Retina (tissue), 1 donor: ENCODE measurements around the gene UBAP2.
"Not testable (repeated sequence)": the region's sequence is repeated elsewhere in the genome, so short reads cannot be mapped to it uniquely, and the experiment has no call there.

Experiments used
- DNase-seq: peaks from one replicate; pipeline ENCODE4 v3.0.0-alpha.2; 2016

UBAP2 gene

DNA sequence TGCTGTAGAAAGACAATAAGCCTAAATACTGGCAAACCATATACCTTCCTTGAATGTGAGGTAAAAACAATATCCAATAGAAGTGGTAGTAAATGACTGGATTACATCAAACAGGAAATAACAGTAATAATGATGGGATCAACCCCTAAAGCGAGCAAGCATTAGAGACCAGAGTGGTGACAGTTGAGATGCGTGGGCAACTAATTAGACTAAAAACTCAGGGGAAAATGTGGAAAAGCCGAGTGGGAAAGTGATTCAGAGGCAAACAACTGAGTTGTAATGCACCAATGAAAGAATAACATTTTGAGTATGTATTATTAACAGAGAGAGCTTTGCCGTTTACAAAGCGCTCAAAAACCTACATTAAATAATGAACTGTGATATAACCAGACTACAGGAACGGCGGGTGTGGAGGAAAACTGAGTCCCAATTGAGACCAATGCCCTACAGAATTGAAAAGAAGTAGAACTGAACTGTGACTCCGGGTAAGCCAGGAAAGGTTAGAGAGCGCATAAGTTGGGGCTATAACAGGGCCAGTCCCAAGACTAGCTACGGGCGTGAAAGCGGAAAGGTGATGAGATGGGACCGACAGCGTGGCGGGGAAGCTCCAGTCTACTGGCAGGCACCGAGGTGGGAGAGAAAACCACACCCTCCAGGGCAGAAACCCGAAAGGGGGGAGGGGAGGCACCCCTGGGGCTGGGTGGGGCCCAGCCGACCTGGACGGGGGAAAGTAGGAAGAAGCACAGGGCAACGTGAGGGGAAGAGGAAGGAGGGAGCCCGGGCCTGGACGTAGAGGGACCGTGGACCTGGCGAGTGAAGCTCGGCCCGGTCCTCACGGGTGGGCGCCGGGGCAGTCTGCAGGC is 592 bp downstream of the UBAP2 start:
- no peak for DNase-seq

GRCh38 chr9:34046784-34047379 is 1.8 kb downstream of the UBAP2 start:
- no peak for DNase-seq

- no peak for DNase-seq
Measured at GRCh38 chr9:34045903-34046302, 2.8 kb downstream of the UBAP2 start.

DNA sequence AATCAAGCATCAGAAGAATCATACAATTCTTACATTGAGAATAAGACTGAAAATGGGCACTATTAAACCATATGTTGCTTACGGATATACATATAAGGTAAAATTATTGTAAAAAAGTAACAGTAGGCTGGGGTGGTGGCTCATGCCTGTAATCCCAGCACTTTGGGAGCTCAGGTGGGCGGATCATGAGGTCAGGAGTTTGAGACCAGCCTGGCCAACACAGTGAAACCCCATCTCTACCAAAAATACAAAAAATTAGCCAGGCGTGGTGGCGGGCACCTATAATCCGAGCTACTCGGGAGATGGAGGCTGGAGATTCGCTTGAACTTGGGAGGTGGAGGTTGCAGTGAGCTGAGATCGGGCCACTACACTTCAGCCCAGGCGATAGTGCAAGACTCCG is 6.6 kb downstream of the UBAP2 start:
- DNase-seq = not testable (repeated sequence)

DNA sequence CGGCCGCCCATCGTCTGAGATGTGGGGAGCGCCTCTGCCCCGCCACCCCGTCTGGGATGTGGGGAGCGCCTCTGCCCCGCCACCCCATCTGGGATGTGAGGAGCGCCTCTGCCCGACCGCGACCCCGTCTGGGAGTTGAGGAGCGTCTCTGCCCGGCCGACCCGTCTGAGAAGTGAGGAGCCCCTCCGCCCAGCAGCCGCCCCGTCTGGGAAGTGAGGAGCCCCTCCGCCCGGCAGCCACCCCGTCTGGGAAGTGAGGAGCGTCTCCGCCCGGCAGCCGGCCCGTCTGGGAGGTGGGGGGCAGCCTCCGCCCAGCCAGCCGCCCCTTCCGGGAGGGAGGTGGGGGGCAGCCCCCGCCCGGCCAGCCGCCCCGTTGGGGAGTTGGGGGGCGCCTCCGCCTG is 9.8 kb downstream of the UBAP2 start:
- not testable (repeated sequence) for DNase-seq

DNA sequence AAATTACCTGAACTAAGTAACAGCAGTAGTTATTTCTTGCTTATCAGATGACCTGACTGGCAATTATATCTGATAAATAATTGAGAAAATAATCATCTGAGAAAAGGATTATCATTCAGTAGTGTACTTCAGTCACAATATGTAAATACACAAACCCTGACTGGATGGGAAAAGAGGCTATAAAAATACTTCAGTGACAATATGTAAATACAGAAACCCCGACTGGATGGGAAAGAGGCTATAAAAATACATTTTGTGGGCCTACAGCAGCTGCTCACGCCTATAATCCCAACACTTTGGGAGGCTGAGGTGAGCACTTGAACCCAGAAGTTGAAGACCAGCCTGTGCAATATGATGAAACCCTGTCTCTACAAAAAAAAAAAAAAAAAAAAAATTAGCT is 11.1 kb downstream of the UBAP2 start:
- no peak for DNase-seq

DNA sequence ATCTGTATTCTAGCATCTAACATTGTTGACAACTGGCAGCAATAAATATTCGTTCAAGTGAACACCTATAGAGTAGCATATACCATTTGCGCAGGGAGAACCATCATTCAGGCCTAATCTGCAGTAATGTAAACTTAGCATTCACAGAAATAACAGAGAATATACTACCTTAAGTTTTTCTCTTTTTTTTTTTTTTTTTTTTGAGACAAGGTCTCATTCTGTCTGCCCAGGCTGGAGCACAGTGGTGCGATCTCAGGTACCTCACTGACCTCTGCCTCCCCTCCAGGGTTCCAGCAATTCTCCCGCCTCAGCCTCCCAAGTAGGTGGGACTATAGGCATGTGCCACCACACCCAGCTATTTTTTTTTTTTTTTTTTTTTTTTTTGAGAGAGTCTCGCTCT is 12.1 kb downstream of the UBAP2 start:
- DNase-seq = no peak

- DNase-seq = no peak
Measured at GRCh38 chr9:34035656-34036055, 13.0 kb downstream of the UBAP2 start.

- DNase-seq = no peak
Measured at GRCh38 chr9:34034698-34035065, 14.0 kb downstream of the UBAP2 start.

DNA sequence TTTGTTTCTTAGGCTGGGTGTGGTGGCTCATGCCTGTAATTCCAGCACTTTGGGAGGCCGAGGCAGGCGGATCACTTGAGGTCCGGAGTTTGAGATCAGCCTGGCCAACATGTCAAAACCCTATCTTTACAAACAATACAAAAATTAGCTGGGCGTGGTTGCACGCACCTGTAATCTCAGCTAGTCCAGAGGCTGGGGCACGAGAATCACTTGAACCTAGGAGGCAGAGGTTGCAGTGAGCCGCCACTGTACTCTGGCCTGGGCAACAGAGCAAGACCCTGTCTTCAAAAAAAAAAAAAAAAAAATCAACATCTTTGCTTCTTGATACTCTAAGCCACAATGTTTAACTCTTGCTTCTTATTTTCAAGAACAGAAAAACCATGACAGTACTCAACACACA is 16.1 kb downstream of the UBAP2 start:
- DNase-seq = no peak

- no peak for DNase-seq
Measured at GRCh38 chr9:34027845-34028574, 20.7 kb downstream of the UBAP2 start.

- DNase-seq = no peak
Measured at GRCh38 chr9:34025811-34026210, 22.9 kb downstream of the UBAP2 start.

DNA sequence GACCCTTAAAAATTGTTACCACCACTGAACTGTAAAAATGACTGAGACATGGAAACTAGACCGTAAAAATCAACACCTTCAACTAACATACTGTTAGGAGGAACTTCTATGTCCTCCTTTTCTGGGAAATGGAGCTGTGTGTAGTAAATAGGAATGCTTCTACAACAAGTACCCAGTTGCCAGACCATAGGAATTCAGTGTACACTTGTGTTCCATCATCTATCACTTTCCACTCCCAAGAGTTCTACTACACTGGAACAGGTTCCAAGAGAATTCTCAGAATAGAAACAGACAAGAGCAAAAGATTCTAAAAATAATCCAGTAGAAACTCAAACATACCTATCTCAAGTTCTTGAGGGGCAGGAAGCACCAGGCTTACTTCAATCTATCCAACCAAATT is 23.6 kb downstream of the UBAP2 start:
- no peak for DNase-seq

DNA sequence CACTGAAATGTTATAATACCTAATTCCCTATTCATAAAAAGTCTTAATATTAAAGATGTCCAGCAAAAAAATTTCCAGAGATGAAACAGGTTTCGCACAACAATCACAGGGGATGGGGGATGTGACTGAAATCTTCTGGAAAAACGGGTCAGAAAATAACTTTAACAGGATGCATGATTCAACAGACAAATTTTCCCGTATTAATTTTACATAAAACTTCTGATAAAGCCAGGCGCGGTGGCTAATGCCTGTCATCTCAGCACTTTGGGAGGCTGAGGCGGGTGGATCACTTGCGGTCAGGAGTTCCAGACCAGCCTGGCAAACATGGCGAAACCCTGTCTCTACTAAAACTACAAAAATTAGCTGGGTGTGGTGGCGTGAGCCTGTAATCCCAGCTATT is 24.2 kb downstream of the UBAP2 start:
- DNase-seq = not testable (repeated sequence)

DNA sequence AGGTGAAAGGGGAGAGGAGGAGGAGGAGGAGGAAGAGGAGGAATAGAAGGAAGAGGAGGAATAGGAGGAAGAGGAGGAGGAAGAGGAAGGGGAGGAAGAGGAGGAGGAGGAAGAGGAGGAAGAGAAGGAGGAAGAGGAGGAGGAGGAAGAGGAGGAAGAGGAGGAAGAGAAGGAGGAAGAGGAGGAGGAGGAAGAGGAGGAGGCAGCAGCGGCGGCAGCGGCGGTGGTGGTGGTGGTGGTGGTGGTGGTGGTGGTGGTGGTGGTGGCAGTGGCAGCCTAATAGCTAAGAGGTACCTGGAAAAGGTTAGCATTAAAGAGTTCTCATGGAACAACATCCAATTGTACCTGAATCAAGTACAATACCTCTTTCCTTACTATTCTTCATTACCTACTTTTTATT is 32.5 kb downstream of the UBAP2 start:
- DNase-seq = no peak

DNA sequence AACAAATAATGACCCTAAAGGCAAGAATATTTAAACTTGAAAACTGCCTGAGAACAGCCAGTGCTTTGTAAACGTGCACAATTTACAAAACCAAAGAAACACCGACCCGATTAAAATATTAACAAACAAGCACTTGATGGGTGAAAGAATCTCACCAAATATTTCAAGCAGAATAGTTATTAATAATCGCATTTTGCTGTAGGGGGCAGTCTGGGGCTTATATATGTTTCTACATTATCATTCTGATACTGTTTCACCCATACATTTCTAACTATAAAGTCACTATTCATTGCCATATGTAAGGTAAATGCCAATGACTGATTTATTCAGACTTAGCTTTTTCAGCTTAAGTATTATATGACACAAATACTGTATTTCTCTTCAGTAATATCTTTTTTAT is 37.7 kb downstream of the UBAP2 start:
- no peak for DNase-seq

- DNase-seq = no peak
Measured at GRCh38 chr9:34001951-34002350, 46.7 kb downstream of the UBAP2 start.

- no peak for DNase-seq
Measured at GRCh38 chr9:34001298-34001697, 47.4 kb downstream of the UBAP2 start.

DNA sequence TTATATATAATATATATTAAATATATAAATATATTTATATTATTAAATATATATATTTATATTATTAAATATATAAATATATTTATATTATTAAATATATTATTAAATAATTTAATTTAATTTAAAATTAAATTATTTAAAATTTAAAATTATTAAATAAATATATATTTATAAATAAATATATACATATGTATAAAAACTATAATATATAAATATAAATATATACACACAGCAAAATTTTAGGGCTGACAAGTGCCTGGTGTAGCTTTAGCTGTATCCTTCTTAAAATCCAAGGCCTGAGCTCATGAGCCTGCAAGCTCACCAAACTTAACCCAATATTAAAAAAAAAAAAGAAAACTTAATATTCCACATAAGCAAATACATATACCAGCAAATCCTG is 53.2 kb downstream of the UBAP2 start:
- no peak for DNase-seq

DNA sequence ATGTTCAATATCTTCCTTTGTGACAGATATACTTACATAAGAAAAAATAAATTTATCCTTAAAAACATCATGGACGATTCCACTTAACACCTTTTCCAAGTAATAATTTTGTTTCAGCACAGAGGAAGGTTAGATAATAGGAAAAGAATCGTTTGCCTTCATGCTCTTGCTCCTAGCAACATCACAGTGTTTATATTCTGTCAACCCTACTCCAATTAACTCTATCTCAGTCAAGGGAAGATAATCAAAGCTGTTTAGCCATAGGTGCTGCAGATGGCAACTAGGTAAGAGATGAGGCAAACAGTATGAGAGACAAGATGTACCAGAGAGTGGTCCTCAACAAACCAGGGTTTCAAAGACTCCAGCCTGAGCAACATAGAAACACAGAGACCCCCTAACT is 55.6 kb downstream of the UBAP2 start:
- no peak for DNase-seq

GRCh38 chr9:33992632-33993031 is 56.1 kb downstream of the UBAP2 start:
- DNase-seq = no peak

- no peak for DNase-seq
Measured at GRCh38 chr9:33988219-33988890, 60.3 kb downstream of the UBAP2 start.

DNA sequence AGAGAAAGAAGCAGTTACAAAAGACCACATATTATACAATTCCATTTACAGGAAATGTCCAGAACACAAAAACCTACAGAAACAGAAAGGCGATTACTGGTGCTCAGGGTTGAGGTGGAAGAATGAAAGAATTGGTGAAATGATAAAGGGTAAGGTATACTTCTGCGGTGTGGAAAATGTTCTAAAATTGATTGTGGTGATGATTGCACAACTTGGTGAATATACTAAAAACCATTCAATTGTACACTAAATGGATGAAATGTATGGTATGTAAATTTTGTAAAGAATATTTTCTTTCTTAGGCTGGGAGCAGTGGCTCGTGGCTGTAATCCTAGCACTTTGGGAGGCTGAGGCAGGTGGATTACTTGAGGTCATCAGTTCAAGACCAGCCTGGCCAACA is 72.3 kb downstream of the UBAP2 start:
- no peak for DNase-seq

DNA sequence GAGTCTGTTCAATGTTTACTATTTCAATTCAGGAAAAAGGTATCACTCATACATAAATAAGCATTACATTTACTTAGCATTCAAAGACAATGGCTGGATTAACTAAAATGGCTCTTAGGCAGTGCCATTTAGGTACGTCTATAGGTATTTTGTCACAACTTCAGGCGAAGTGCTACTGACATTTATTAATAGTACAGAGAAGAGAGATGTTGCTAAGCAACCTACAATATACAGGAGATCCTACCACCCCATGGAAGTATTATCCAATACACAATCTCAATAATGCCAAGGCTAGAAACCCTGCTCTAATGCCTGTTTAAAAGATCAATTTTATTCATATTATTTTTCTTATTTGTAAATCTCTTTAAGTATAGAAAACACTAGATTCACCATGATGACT is 76.0 kb downstream of the UBAP2 start:
- no peak for DNase-seq
